HepG2 (cell line): ENCODE measurements around the gene FBLIM1. TPM values are rescaled to one million over a fixed set of nuclear protein-coding genes. Genes with fewer than 3 reads are reported as not detected.

ENCODE experiments used
- BORCS8-MEF2B ChIP-seq: sonication (generic); formaldehyde crosslinking; IDR thresholded peaks from 2 replicates; pipeline ENCODE4 v1.8.0; 2022; ENCODE audit warnings: mild to moderate bottlenecking, missing genetic modification reagents
- DNMT3B ChIP-seq: conservative IDR thresholded peaks from 2 replicates; pipeline ENCODE4 v1.6.1; 2016; ENCODE audit warnings: missing biosample characterization, control low read depth
- EHMT2 ChIP-seq: fragments of 200-600 bp; sonication (generic); IDR thresholded peaks from 2 replicates; pipeline ENCODE4 v1.7.0; 2017; ENCODE audit warnings: antibody characterized with exemption, low read depth, low read length, borderline replicate concordance
- FUBP1 ChIP-seq: sonication (generic); formaldehyde crosslinking; IDR thresholded peaks from 2 replicates; pipeline ENCODE4 v1.5.1; 2020; ENCODE audit warnings: missing genetic modification reagents, mild to moderate bottlenecking, borderline replicate concordance
- POLR2AphosphoS5 ChIP-seq: IDR thresholded peaks from 2 replicates; pipeline ENCODE4 v1.6.1; 2012; ENCODE audit warnings: low read depth, low read length
- RARA ChIP-seq: IDR thresholded peaks from 2 replicates; pipeline ENCODE4 v1.6.1; 2016; ENCODE audit warnings: missing genetic modification reagents, missing compliant biosample characterization
- RFX3 ChIP-seq: IDR thresholded peaks from 2 replicates; pipeline ENCODE4 v1.6.1; 2016; ENCODE audit warnings: missing biosample characterization, missing genetic modification reagents
- RXRB ChIP-seq: IDR thresholded peaks from 2 replicates; pipeline ENCODE4 v1.6.1; 2016; ENCODE audit warnings: borderline replicate concordance, missing genetic modification reagents, missing compliant biosample characterization
- TARDBP ChIP-seq: sonication (generic); formaldehyde crosslinking; IDR thresholded peaks from 2 replicates; pipeline ENCODE4 v1.8.0; 2022; ENCODE audit warnings: mild to moderate bottlenecking, missing genetic modification reagents
- TBP ChIP-seq: sonication (generic); formaldehyde crosslinking; IDR thresholded peaks from 2 replicates; pipeline ENCODE4 v1.5.0; 2020; ENCODE audit warnings: missing genetic modification reagents
- U2AF1 ChIP-seq: fragments of 200-400 bp; formaldehyde crosslinking; optimal IDR thresholded peaks from 2 replicates; pipeline ENCODE3; 2017; ENCODE audit warnings: mild to moderate bottlenecking, low read depth, low read length
- ZBTB49 ChIP-seq: sonication (generic); formaldehyde crosslinking; IDR thresholded peaks from 2 replicates; pipeline ENCODE4 v1.4.0; 2020; ENCODE audit warnings: missing genetic modification reagents, borderline replicate concordance
- ZKSCAN5 ChIP-seq: sonication (generic); formaldehyde crosslinking; IDR thresholded peaks from 2 replicates; pipeline ENCODE4 v1.5.1; 2020; ENCODE audit warnings: mild to moderate bottlenecking, missing genetic modification reagents
- ZNF17 ChIP-seq: sonication (generic); formaldehyde crosslinking; IDR thresholded peaks from 2 replicates; pipeline ENCODE4 v1.5.0; 2020; ENCODE audit warnings: mild to moderate bottlenecking, missing genetic modification reagents
- ZNF232 ChIP-seq: sonication (generic); formaldehyde crosslinking; IDR thresholded peaks from 2 replicates; pipeline ENCODE4 v1.4.0; 2020; ENCODE audit warnings: missing genetic modification reagents, borderline replicate concordance
- ZNF253 ChIP-seq: sonication (generic); formaldehyde crosslinking; IDR thresholded peaks from 2 replicates; pipeline ENCODE4 v1.8.0; 2022; ENCODE audit warnings: mild to moderate bottlenecking, missing genetic modification reagents, borderline replicate concordance
- ZNF501 ChIP-seq: sonication (generic); formaldehyde crosslinking; IDR thresholded peaks from 2 replicates; pipeline ENCODE4 v1.5.1; 2020; ENCODE audit warnings: mild to moderate bottlenecking, moderate library complexity, missing genetic modification reagents
- ZNF784 ChIP-seq: sonication (generic); formaldehyde crosslinking; IDR thresholded peaks from 2 replicates; pipeline ENCODE4 v1.5.1; 2020; ENCODE audit warnings: missing genetic modification reagents, mild to moderate bottlenecking, borderline replicate concordance
- ZSCAN29 ChIP-seq: sonication (generic); formaldehyde crosslinking; conservative IDR thresholded peaks from 2 replicates; pipeline ENCODE4 v1.4.0; 2020; ENCODE audit warnings: mild to moderate bottlenecking, missing genetic modification reagents
- polyA plus RNA-seq, 8 experiments: library from polyadenylated mRNA; depleted of rRNA in 3 of 8; stranded (reverse) in 7 of 8; unstranded in 1 of 8; fragments of >200 nt; fragmentation: Illumina TruSeq in 4 of 8; extraction: Trizol in 4 of 8; gene quantifications; 2 replicates each; pipeline versions ENCODE4 v1.2.1 to v1.2.3, GENCODE V29; 2011 to 2016; ENCODE audit warnings: low read depth in 4 of 8, missing spikeins in 1 of 8, mixed read lengths in 1 of 8; ENCODE audit not compliant: insufficient read depth in 1 of 8
- total RNA-seq, 5 experiments: library from RNA; depleted of rRNA; stranded (reverse); fragments of >200 nt; fragmentation: Illumina TruSeq; extraction: Trizol; gene quantifications; 2 replicates each; pipeline ENCODE4 v1.2.3, GENCODE V29; 2016; ENCODE audit warnings: low read depth in 1 of 5
- TF ChIP-seq, protein P1 (sequence below): sonication (generic); formaldehyde crosslinking; IDR thresholded peaks from 2 replicates; pipeline ENCODE4 v1.8.1; 2023; ENCODE audit warnings: missing genetic modification reagents, inconsistent platforms, borderline replicate concordance
- TF ChIP-seq, protein P2 (sequence below): sonication (generic); formaldehyde crosslinking; IDR thresholded peaks from 2 replicates; pipeline ENCODE4 v1.5.0; 2020; ENCODE audit warnings: mild to moderate bottlenecking, missing genetic modification reagents, moderate library complexity

Gene FBLIM1
- total and polyA plus RNA-seq, 2 of the 13 experiments (the other 11 are each of a cell fraction or from before 2014, with no cell fraction given): 10.6 to 23.0 TPM

GRCh38 chr1:15740924-15741850, 17.4 kb upstream of the FBLIM1 start (continued):
- TF ChIP-seq ZNF784 (no peak), EHMT2 (no peak), RXRB (CRISPR knock-in tag) (peak; percentile 49; the same call in 1 of the 2 replicates), ZNF501 (CRISPR knock-in tag) (peak; percentile 27; the same call in 1 of the 2 replicates), ZNF232 (no peak), ZSCAN29 (CRISPR knock-in tag) (no peak), DNMT3B (no peak), RFX3 (no peak), TBP (no peak), ZKSCAN5 (no peak), POLR2AphosphoS5 (no peak), U2AF1 (no peak), ZNF253 (no peak), ZNF17 (CRISPR knock-in tag) (no peak), ZBTB49 (0 out of 2 replicates have a peak, but pooled peaks have one; percentile 61), BORCS8-MEF2B (CRISPR knock-in tag) (peak; percentile 55; the same call in 1 of the 2 replicates), RARA (CRISPR knock-in tag) (no peak), FUBP1 (CRISPR knock-in tag) (no peak), TARDBP (CRISPR knock-in tag) (0 out of 2 replicates have a peak, but pooled peaks have one; percentile 39)
- TF ChIP-seq, protein P1, sequence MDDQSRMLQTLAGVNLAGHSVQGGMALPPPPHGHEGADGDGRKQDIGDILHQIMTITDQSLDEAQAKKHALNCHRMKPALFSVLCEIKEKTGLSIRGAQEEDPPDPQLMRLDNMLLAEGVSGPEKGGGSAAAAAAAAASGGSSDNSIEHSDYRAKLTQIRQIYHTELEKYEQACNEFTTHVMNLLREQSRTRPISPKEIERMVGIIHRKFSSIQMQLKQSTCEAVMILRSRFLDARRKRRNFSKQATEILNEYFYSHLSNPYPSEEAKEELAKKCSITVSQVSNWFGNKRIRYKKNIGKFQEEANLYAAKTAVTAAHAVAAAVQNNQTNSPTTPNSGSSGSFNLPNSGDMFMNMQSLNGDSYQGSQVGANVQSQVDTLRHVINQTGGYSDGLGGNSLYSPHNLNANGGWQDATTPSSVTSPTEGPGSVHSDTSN: no peak
- TF ChIP-seq, protein P2, sequence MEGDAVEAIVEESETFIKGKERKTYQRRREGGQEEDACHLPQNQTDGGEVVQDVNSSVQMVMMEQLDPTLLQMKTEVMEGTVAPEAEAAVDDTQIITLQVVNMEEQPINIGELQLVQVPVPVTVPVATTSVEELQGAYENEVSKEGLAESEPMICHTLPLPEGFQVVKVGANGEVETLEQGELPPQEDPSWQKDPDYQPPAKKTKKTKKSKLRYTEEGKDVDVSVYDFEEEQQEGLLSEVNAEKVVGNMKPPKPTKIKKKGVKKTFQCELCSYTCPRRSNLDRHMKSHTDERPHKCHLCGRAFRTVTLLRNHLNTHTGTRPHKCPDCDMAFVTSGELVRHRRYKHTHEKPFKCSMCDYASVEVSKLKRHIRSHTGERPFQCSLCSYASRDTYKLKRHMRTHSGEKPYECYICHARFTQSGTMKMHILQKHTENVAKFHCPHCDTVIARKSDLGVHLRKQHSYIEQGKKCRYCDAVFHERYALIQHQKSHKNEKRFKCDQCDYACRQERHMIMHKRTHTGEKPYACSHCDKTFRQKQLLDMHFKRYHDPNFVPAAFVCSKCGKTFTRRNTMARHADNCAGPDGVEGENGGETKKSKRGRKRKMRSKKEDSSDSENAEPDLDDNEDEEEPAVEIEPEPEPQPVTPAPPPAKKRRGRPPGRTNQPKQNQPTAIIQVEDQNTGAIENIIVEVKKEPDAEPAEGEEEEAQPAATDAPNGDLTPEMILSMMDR (CRISPR knock-in tag): peak; percentile 99
